ENCODE measurements around the gene PHF12.

- TF ChIP-seq CTCF (IDR thresholded peaks at IDR 0.05) (peak; percentile 76 to 92 (median 80)), EP300 (IDR thresholded peaks at IDR 0.05) (no peak), POLR2AphosphoS5 (IDR thresholded peaks at IDR 0.05) (no peak), POLR2A (IDR thresholded peaks at IDR 0.05) (no peak)
Observed at GRCh38 chr17:28953444-28954118, 2.3 kb upstream of the PHF12 start.

All from upper lobe of left lung (tissue), 4 donors.